A549 (cell line): Measurements from ENCODE around the gene DCLK1.

ENCODE experiments used
- CEBPB ChIP-seq, 2 experiments: fragments of >200 bp in 1 of 2; sonication (Bioruptor Twin) in 1 of 2; formaldehyde crosslinking in 1 of 2; IDR thresholded peaks; 2 replicates each; pipeline ENCODE4 v1.6.1; 2012 to 2016
- CTCF ChIP-seq: fragments of >200 bp; sonication (Bioruptor Twin); formaldehyde crosslinking; IDR thresholded peaks from 3 replicates; pipeline ENCODE4 v1.5.1; 2016
- EP300 ChIP-seq, 2 experiments: fragments of >200 bp; sonication (Bioruptor Twin); formaldehyde crosslinking; IDR thresholded peaks; 2 replicates in 1 of 2; 3 replicates in 1 of 2; pipeline ENCODE4 v1.6.1; 2016 to 2017
- ESRRA ChIP-seq: fragments of 150-350 bp; IDR thresholded peaks from 2 replicates; pipeline ENCODE4 v1.6.1; 2014; ENCODE audit warnings: mild to moderate bottlenecking, low read length, borderline replicate concordance
- FOSL2 ChIP-seq, 2 experiments: fragments of 450-650 bp in 1 of 2; fragments of >200 bp in 1 of 2; sonication (Bioruptor Twin) in 1 of 2; formaldehyde crosslinking; IDR thresholded peaks; 2 replicates each; pipeline versions ENCODE4 v1.5.0 to v1.6.1; 2016 to 2020; ENCODE audit warnings: mild to moderate bottlenecking in 1 of 2, moderate library complexity in 1 of 2
- HOXA7 ChIP-seq: fragments of 250-450 bp; sonication (Bioruptor Pico); IDR thresholded peaks from 2 replicates; pipeline ENCODE4 v1.5.0; 2020; ENCODE audit warnings: mild to moderate bottlenecking, moderate library complexity
- MAFK ChIP-seq: fragments of 450-650 bp; IDR thresholded peaks from 2 replicates; pipeline ENCODE4 v1.6.1; 2014; ENCODE audit not compliant: partially characterized antibody
- MAX ChIP-seq: IDR thresholded peaks from 2 replicates; pipeline ENCODE4 v1.6.1; 2012
- POLR2A ChIP-seq: IDR thresholded peaks from 2 replicates; pipeline ENCODE4 v1.6.1; 2012; ENCODE audit warnings: mild to moderate bottlenecking, low read length
- POLR2AphosphoS2 ChIP-seq: conservative IDR thresholded peaks from 2 replicates; pipeline ENCODE4 v1.6.1; 2012; ENCODE audit warnings: low read length, improper control_type of control experiment, inconsistent platforms
- RFX5 ChIP-seq: fragments of 450-650 bp; IDR thresholded peaks from 2 replicates; pipeline ENCODE4 v1.7.1; 2014; ENCODE audit warnings: antibody characterized with exemption, mild to moderate bottlenecking, moderate library complexity

- no peak for TF ChIP-seq CTCF
- TF ChIP-seq RFX5: no peak
- no peak for TF ChIP-seq CEBPB (IDR thresholded peaks at IDR 0.05)
- no peak for TF ChIP-seq MAFK
- no peak for TF ChIP-seq EP300 (IDR thresholded peaks at IDR 0.05)
- no peak for TF ChIP-seq POLR2AphosphoS2
- no peak for TF ChIP-seq POLR2A
- no peak for TF ChIP-seq MAX
- no peak for TF ChIP-seq HOXA7 (CRISPR knock-in tag)
- TF ChIP-seq ESRRA: no peak
- no peak for TF ChIP-seq FOSL2 (IDR thresholded peaks at IDR 0.05)
- TF ChIP-seq FOSL2 (CRISPR knock-in tag; IDR thresholded peaks at IDR 0.05): no peak
These were observed 264.4 kb downstream of the DCLK1 start for GRCh38 chr13:35866801-35867200.
